NCI-H128 (cell line): Measurements from ENCODE around the gene TMEM245.
"Not testable (repeated sequence)": the region's sequence is repeated elsewhere in the genome, so short reads cannot be mapped to it uniquely, and the experiment has no call there.

Experiments used
- DNase-seq: peaks from one replicate; lab custom pipeline; 2025; ENCODE audit not compliant: unreplicated experiment; lab: John Stamatoyannopoulos, UW

The TMEM245 gene

GRCh38 chr9:109005678-109006077 lies 114.1 kb downstream of the TMEM245 start:
- no peak for DNase-seq

GRCh38 chr9:109003116-109003515 lies 116.6 kb downstream of the TMEM245 start:
- no peak for DNase-seq

- no peak for DNase-seq
These were observed 117.6 kb downstream of the TMEM245 start for GRCh38 chr9:109002141-109002540.

- DNase-seq = no peak
These were observed 118.5 kb downstream of the TMEM245 start for GRCh38 chr9:109001275-109001676.

GRCh38 chr9:108997112-108997511 lies 122.6 kb downstream of the TMEM245 start:
- DNase-seq = no peak

- no peak for DNase-seq
These were observed 123.1 kb downstream of the TMEM245 start for GRCh38 chr9:108996643-108997042.

- no peak for DNase-seq
These were observed 125.1 kb downstream of the TMEM245 start for GRCh38 chr9:108994695-108995094.

GRCh38 chr9:108991479-108991878 lies 128.3 kb downstream of the TMEM245 start:
- no peak for DNase-seq

GRCh38 chr9:108983885-108984284 lies 135.9 kb downstream of the TMEM245 start:
- no peak for DNase-seq

- DNase-seq = no peak
These were observed 138.9 kb downstream of the TMEM245 start for GRCh38 chr9:108980893-108981292.

- no peak for DNase-seq
These were observed 141.5 kb downstream of the TMEM245 start for GRCh38 chr9:108978205-108978604.

- DNase-seq = no peak
These were observed 145.9 kb downstream of the TMEM245 start for GRCh38 chr9:108973895-108974294.

GRCh38 chr9:108972626-108973209 lies 147.0 kb downstream of the TMEM245 start:
- DNase-seq = no peak

GRCh38 chr9:108972186-108972585 lies 147.6 kb downstream of the TMEM245 start:
- DNase-seq = no peak

GRCh38 chr9:108971392-108971791 lies 148.4 kb downstream of the TMEM245 start:
- DNase-seq = not testable (repeated sequence)

- no peak for DNase-seq
These were observed 151.8 kb downstream of the TMEM245 start for GRCh38 chr9:108967916-108968315.
